ENCODE measurements around the gene POLD1.

Gene POLD1

DNA sequence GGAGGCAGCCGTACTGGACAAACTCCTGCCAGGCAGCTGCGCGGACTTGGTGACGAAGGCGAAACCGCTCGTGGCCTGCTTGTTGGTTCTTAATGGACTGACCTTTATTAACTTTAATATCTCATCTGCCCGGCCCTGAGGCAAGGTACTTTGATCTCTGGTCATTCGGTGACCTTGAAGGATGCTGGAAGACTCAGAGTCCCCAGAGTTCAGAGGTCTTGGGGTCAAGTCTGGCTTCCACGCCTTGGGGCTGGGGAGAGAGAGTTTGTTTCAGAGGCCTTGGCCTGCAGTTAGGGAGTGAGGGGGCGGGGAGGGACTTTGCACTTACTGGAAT lies 82.5 kb downstream of the POLD1 start:
- no peak for DNase-seq (ENCODE audit: low read depth)

DNA sequence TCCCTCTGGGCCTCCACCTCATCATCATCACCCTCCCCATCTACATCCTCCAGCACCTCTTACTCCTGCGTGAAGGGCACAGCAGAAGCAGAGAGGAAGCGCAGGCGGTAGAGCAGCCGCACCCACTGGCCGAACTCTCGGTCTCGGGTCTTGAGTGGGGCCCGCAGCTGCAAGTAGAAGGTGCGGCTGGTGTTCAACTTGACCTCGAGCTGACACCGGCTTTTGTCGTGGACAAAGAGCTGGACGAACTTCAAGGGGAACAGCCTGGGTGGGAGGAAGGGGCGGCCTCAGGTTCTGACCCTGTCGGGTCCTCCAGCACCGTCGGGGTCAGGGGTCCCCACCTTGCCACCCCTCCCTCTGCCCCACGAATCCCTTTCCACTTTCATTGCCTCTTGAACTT lies 83.4 kb downstream of the POLD1 start:
- no peak for DNase-seq (ENCODE audit: low read depth)

Measured in CMK (cell line).